Gastrocnemius medialis (tissue), 4 donors: ENCODE measurements around the gene RAB26. TPM values are rescaled to one million over a fixed set of nuclear protein-coding genes. Genes with fewer than 3 reads are reported as not detected.
A peak's percentile ranks its signal among the peaks of the same experiment; 100 is the strongest.

ENCODE experiments used
- ATAC-seq, 2 donors: fragments of 150-250 bp; one replicate each; pipeline ENCODE4 v1.9.1; 2016
- DNase-seq, 2 donors: peaks; one replicate each; pipeline ENCODE4 v3.0.0-alpha.2; 2019
- H3K27ac ChIP-seq, 4 donors: fragments of 200-600 bp; sonication (generic); 1 replicate in 1 of 4; 2 replicates in 3 of 4; pipeline ENCODE4 v1.5.1; 2016 to 2018; ENCODE audit warnings: mild to moderate bottlenecking in 2 of 4, moderate library complexity in 1 of 4
- H3K27me3 ChIP-seq, 3 donors: fragments of 200-600 bp; sonication (generic) in 2 of 3; 1 replicate in 1 of 3; 2 replicates in 2 of 3; pipeline versions ENCODE4 v1.5.1 to v1.6.0; 2016 to 2019; ENCODE audit warnings: mild to moderate bottlenecking in 1 of 3, moderate library complexity in 1 of 3
- H3K36me3 ChIP-seq, 2 donors: fragments of 200-600 bp; sonication (generic) in 1 of 2; one replicate each; pipeline ENCODE4 v1.5.1; 2017 to 2018
- H3K4me1 ChIP-seq, 2 donors: fragments of 200-600 bp; sonication (generic) in 1 of 2; one replicate each; pipeline ENCODE4 v1.5.1; 2016 to 2017; ENCODE audit warnings: mild to moderate bottlenecking in 2 of 2
- H3K4me3 ChIP-seq, 4 donors: fragments of 200-600 bp; sonication (generic) in 3 of 4; 1 replicate in 1 of 4; 2 replicates in 3 of 4; pipeline ENCODE4 v1.5.1; 2016 to 2019; ENCODE audit warnings: mild to moderate bottlenecking in 2 of 4
- H3K9me3 ChIP-seq, 3 donors: fragments of 200-600 bp; sonication (generic) in 2 of 3; 1 replicate in 1 of 3; 2 replicates in 2 of 3; pipeline ENCODE4 v1.5.1; 2016 to 2019
- POLR2A ChIP-seq, 2 donors: fragments of 450-650 bp; IDR thresholded peaks; one replicate each; pipeline ENCODE4 v1.6.1; 2017; ENCODE audit warnings: antibody characterized with exemption in 2 of 2, mild to moderate bottlenecking in 2 of 2, moderate library complexity in 2 of 2
- in situ Hi-C, 4 donors: fragments of 200-750 bp; cut with MboI; loops; one replicate each; pipeline versions ENCODE4 v1.15.0 to v1.8.0; 2017; ENCODE audit warnings: low sequenced_read_pairs in 4 of 4
- intact Hi-C: fragments of 100-400 bp; cut with DNase I; formaldehyde crosslinking; loops from one replicate; pipeline ENCODE4 v1.15.1; 2023; ENCODE audit warnings: low total_unique reads
- total RNA-seq, 4 donors: library from RNA; depleted of rRNA; stranded (reverse); fragments of >200 nt; gene quantifications; one replicate each; pipeline versions ENCODE4 v1.1.0 to v1.2.3, GENCODE V29; 2016
- TF ChIP-seq, protein P1 (sequence below), 5 experiments: fragments of 450-650 bp in 3 of 5; fragments of 200-600 bp in 2 of 5; sonication (generic) in 2 of 5; IDR thresholded peaks in 4 of 5; conservative IDR thresholded peaks in 1 of 5; 1 replicate in 4 of 5; 2 replicates in 1 of 5; pipeline ENCODE4 v1.5.1; 2016 to 2019; ENCODE audit warnings: antibody characterized with exemption in 5 of 5, mild to moderate bottlenecking in 3 of 5, moderate library complexity in 3 of 5

RAB26 gene
- total RNA-seq, 4 donors from 2014 or later: 1.3 to 4.2 TPM; not detected in 2

DNA sequence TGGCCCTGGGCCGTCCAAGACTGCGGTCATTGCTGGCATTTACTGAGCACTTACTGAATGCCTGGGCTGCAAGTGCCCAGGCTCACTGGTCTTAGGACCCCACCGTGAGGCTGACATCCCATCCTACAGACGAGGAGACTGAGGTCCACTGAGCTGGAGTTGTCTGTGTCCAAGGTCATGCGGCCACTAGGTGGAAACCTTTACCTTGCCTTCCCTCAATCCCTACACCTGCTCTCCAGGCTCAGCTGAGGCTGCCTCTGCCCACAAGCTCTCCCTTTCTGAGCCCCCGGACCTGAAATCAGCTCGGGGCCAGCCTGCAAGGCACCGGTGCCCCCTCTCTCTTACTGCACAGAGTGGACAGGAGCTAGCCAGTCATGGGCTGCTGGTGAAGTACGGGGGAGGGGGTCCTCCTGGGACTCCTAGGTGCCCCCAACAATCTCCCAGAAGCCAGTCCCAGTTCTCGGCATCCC, 46.5 kb downstream of the RAB26 start:
- in situ Hi-C loops: no loop called here
- Histone ChIP-seq H3K4me3 (no peak overlapping the region), H3K4me1 (peaks cover 7 to 10% of the 10 kb centered on the region in 2 donors), H3K36me3 (no peaks in the 10 kb centered on the region), H3K27me3 (peaks cover 27 to 36% (median 33%) of the 10 kb centered on the region in 3 donors), H3K9me3 (no peaks in the 10 kb centered on the region), H3K27ac (no peak overlapping the region)
- ATAC-seq (peak; percentile 80 to 88), DNase-seq (peak; percentile 29 to 49)
- TF ChIP-seq POLR2A (IDR thresholded peaks at IDR 0.05): no peak
- TF ChIP-seq, protein P1, sequence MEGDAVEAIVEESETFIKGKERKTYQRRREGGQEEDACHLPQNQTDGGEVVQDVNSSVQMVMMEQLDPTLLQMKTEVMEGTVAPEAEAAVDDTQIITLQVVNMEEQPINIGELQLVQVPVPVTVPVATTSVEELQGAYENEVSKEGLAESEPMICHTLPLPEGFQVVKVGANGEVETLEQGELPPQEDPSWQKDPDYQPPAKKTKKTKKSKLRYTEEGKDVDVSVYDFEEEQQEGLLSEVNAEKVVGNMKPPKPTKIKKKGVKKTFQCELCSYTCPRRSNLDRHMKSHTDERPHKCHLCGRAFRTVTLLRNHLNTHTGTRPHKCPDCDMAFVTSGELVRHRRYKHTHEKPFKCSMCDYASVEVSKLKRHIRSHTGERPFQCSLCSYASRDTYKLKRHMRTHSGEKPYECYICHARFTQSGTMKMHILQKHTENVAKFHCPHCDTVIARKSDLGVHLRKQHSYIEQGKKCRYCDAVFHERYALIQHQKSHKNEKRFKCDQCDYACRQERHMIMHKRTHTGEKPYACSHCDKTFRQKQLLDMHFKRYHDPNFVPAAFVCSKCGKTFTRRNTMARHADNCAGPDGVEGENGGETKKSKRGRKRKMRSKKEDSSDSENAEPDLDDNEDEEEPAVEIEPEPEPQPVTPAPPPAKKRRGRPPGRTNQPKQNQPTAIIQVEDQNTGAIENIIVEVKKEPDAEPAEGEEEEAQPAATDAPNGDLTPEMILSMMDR (IDR thresholded peaks at IDR 0.05 in 4 of 5, conservative IDR thresholded peaks at IDR 0.05 in 1 of 5): peak in 4 of 5 experiments; percentile 51 to 66 (median 58)
- intact Hi-C loops: loop anchor here (1.0 to 5.0 kb wide), 2 partner anchors 56 to 307 kb away; partner anchors contain the start of gene ECI1

- DNase-seq: no peak
- peak in 1 of 2 donors; percentile 19 for ATAC-seq
- H3K9me3 ChIP-seq: no peaks in the 10 kb centered on the region
- intact Hi-C loops (loop anchor here (1.0 to 5.0 kb wide), 2 partner anchors 56 to 307 kb away; partner anchors contain the start of gene ECI1), in situ Hi-C loops (no loop called here)
- peaks cover 27 to 36% (median 33%) of the 10 kb centered on the region in 3 donors for H3K27me3 ChIP-seq
- peak overlapping the region in 3 of 4 donors; percentile 34 to 38 (median 35) for H3K4me3 ChIP-seq
- H3K36me3 ChIP-seq: no peaks in the 10 kb centered on the region
- no peak overlapping the region for H3K27ac ChIP-seq
- H3K4me1 ChIP-seq: peaks cover 7 to 10% of the 10 kb centered on the region in 2 donors
- TF ChIP-seq, protein P1 (IDR thresholded peaks at IDR 0.05 in 4 of 5, conservative IDR thresholded peaks at IDR 0.05 in 1 of 5): no peak
- TF ChIP-seq POLR2A (IDR thresholded peaks at IDR 0.05): no peak
Measured at GRCh38 chr16:2195322-2196161, 47.1 kb downstream of the RAB26 start.

DNA sequence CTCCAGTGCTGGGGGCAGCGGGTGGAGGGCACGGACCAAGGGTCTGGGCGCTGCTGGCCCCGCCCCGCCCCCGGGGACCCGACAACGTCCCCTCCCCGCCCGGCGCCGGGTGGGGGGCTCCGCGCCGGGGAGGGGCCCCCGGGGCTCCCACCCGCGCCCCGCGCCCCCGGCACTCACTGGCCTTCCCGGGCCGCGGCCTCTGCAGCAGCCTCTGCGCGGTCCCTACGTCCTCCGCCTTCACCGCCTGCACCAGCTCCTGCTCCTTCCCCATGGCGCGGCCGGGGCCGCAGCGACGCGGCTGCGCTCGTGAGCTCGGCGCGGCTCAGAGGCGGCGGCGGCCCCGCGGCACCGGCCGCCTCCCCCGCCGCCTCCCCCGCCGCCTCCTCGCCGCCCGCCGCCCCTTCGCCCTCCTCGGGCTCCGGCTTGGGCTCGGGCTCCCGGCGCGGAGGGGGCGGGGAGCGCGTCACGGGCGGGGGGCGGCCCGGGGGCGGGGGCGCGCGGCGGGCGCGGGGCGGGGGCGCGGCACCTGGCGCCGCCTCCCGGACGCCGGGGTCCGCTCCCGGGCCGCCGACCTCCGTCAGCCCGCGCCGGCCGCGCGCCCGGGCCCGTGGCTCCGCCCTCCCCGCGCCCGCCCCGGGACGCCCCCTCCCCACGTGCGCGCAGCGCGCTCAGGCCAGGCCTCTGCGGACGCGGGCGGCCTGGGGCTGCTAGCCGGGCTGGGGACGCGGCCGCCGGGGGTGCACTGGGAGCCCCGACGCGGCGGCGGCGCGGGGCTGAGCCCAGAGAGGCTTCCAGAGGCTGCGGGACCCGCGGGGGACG, 47.9 kb downstream of the RAB26 start, which contains the start of gene CASKIN1:
CASKIN1 (minus strand) TSS at position 444 of the 819 bp plus-strand sequence; CDS start at position 271, 173 bp downstream.
- no peak within 1 kb of the TSS for H3K27ac ChIP-seq
- H3K4me1 ChIP-seq: peaks cover 7 to 10% of the 10 kb centered on the region in 2 donors
- H3K9me3 ChIP-seq: no peaks in the 10 kb centered on the region
- TF ChIP-seq, protein P1 (IDR thresholded peaks at IDR 0.05 in 4 of 5, conservative IDR thresholded peaks at IDR 0.05 in 1 of 5): no peak
- TF ChIP-seq POLR2A (IDR thresholded peaks at IDR 0.05): no peak
- ATAC-seq: peak in 1 of 2 donors; percentile 21
- in situ Hi-C loops (no loop called here), intact Hi-C loops (loop anchor here (5.0 kb wide), 1 partner anchor 306 kb away; no protein-coding TSS in a partner anchor)
- peaks cover 27 to 36% (median 33%) of the 10 kb centered on the region in 3 donors for H3K27me3 ChIP-seq
- peak within 1 kb of the TSS in 3 of 4 donors; percentile 34 to 38 (median 35) for H3K4me3 ChIP-seq
- H3K36me3 ChIP-seq: no peaks in the 10 kb centered on the region
- no peak for DNase-seq

DNA sequence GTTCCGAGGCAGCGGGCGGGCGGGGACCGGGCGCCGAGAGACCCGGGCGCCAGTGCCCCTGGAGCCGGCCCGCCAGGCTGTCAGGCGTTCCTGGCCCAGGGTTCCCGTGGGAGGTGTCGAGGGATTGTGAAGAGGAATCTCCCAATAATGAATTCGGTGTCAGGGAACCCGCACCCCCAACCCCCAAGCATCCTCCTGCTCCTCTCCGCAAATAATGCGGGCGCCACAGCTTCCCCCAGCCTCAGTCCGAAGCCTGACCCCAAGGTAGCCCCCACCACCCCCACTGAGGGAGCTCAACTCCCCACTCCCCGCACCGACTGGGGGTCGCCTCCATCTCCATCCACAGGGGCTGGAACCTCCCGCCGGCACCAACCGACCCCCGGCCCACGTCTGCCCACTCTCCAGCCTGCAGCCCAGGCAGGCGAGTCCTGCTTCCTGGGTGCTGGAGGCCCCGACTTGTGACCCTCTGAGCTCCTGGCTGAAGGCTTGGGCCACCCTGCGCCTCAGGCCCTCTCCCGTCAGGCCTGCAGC, 48.6 kb downstream of the RAB26 start:
- intact Hi-C loops: loop anchor here (5.0 kb wide), 1 partner anchor 305 kb away; no protein-coding TSS in a partner anchor
- in situ Hi-C loops: no loop called here

More for the DNA sequence above, 48.6 kb downstream of the RAB26 start:
- Histone ChIP-seq H3K4me1 (peaks cover 7 to 10% of the 10 kb centered on the region in 2 donors), H3K27me3 (peaks cover 27 to 36% (median 33%) of the 10 kb centered on the region in 3 donors), H3K27ac (no peak overlapping the region), H3K4me3 (no peak overlapping the region), H3K36me3 (no peaks in the 10 kb centered on the region), H3K9me3 (no peaks in the 10 kb centered on the region)
- TF ChIP-seq POLR2A (IDR thresholded peaks at IDR 0.05): no peak
- TF ChIP-seq, protein P1 (IDR thresholded peaks at IDR 0.05 in 4 of 5, conservative IDR thresholded peaks at IDR 0.05 in 1 of 5): no peak
- DNase-seq (no peak), ATAC-seq (no peak)
